ENCODE measurements around the gene SUCLG1.

GRCh38 chr2:84478867-84479266 is 19.8 kb upstream of the SUCLG1 start:
- no peak for TF ChIP-seq CTCF (IDR thresholded peaks at IDR 0.05; ENCODE audit: low read length)
- no peak for TF ChIP-seq EZH2 (IDR thresholded peaks at IDR 0.05; ENCODE audit: borderline replicate concordance, low read length)

Data from OCI-LY1 (cell line).